GM21786 (cell line): ENCODE measurements around the gene CALR.
"Not testable (repeated sequence)": the region's sequence is repeated elsewhere in the genome, so short reads cannot be mapped to it uniquely, and the experiment has no call there.

Experiments
- ATAC-seq: cut with Tn5 transposase; IDR thresholded peaks from one replicate; pipeline ENCODE4 v1.9.1; 2021; ENCODE audit not compliant: unreplicated experiment

The CALR gene

DNA sequence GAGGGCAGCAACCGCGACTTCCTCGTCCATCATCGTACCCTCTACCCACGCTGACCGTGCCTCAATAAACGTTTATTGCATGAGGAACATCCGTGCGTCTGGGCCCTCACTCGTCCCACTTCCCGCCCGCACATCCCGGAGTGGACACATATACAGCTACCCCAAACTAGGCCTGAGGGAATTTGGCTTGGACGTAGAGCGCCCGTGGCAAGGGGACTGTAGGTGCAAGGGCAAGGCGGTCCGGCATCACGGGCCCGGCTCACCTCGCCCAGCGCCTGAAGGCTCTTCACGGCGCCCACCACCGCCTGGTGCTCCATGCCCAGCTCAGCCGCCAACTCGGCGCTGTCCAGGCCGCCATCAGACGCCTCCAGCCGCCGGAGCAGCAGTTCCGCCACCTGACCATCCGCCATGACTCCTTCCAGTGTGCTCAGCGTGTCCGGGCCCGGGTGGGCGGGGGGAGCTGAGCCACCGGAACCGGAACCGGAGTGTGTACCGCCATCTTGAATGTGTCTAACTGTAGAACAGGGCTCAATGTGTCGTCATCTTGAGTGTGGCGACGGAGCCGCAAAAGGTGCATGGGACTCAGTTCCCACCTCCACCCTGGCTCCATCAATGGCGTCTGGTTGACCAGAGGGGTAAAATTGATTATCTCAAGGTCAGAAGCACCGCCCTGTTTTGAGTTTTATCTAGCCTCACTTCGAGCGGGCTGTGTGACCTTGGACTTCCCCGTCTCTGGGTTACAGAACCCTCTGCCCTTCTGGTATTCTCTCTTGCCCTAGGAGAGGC is 4.9 kb upstream of the CALR start, which contains the start of gene FARSA:
FARSA (minus strand) TSS at position 425 of the 786 bp plus-strand sequence; CDS start at position 410, 15 bp downstream.
- ATAC-seq, result no peak

DNA sequence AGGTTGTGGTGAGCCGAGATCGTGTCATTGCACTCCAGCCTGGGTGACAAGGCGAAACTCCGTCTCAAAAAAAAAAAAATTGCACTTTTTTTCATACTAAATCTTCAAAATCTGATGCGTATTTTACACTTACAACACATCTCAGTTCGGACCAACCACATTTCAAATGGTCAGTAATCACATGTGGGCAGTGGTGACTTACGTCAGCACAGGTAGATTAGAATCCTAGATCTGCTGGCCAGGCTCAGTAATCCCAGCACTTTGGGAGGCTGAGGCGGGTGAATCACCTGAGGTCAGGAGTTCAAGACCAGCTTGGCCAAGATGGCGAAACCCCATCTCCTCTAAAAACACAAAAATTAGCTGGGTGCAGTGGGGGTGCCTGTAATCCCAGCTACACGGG is 3.3 kb upstream of the CALR start:
- ATAC-seq, result no peak

DNA sequence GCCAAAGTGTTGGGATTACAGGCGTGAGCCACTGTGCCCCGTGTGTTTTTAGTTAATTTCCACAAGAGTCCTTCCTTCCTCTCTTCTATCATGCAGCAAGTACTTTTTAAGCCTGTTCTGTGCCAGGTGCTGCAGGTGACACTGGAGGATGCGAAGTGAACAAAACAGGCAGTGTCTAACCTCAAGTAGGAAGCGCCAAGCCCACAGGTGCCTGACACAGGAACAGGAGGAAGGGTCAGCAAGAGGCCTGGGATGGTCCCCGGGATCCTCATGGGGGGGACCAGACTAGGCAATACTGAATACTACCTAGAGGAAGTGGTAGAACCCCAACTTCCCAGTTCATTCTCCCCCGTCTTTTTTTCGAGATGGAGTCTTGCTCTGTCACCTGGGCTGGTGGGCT is 1.8 kb upstream of the CALR start:
- ATAC-seq, result no peak

DNA sequence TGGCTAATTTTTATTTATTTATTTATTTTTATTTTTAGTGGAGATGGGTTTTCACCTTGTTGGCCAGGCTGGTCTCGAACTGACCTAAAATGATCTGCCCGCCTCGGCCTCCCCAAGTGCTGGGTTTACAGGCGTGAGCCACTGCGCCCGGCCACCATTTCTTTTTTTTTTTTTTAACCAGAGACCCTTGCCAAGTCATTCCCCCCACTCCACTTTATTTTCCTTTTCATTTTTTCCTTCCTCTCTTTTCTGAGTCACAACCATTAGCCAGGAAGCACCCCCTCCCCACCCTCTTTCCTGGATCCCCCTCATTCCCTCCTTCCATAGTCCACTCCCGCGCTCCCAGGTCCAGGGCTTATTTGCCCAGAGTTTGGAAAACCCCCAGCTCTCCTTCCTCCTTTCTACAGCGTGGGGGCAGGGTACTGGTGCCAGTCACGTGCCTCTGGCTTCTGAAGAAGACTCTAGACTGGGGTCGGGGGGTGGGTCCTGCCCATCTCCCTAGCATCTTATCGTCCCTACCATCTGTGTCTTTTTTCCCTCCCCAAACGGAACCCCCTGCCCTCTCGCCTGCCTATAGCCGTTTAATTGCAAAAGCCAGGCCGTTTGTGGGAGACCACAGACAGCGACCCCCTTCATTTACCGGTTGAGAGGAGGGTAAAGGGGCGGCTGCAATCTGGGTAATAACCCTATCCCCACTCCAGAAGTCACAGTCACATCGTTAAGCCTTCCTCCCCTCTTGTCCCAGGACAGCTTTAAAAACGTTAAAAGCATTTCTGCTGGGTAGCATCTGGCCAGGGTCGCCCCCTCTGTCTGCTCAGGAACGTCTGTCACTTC is 1.1 kb upstream of the CALR start:
- no peak for ATAC-seq

DNA sequence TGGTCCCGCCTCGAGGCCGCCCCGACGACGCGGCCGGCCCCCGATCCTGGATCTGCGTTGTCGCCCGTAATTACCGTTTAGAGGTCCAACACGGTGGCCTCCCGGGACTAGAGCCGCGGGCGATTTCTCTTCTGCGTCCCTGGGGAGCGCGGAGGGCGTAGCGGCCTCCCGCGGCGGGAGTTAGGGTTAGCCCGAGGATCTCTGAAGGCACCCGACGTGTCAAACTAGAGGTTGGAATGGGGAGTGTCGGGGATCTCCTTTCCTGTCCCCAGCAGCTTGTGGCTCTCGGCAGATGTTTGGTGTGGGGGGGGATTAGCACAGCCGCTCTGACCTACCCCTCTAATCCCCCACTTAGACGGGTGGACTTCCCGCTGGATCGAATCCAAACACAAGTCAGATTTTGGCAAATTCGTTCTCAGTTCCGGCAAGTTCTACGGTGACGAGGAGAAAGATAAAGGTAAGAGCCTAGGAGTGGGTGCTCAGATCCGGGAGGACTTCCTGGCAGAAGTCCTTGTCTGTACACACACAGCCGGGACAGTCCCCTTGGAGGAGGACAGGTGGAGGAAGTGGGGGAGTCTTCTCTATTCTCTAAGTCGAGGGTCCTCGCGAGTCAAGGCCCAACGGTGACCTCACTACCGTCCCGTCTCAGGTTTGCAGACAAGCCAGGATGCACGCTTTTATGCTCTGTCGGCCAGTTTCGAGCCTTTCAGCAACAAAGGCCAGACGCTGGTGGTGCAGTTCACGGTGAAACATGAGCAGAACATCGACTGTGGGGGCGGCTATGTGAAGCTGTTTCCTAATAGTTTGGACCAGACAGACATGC is 581 bp downstream of the CALR start:
- ATAC-seq, result no peak

DNA sequence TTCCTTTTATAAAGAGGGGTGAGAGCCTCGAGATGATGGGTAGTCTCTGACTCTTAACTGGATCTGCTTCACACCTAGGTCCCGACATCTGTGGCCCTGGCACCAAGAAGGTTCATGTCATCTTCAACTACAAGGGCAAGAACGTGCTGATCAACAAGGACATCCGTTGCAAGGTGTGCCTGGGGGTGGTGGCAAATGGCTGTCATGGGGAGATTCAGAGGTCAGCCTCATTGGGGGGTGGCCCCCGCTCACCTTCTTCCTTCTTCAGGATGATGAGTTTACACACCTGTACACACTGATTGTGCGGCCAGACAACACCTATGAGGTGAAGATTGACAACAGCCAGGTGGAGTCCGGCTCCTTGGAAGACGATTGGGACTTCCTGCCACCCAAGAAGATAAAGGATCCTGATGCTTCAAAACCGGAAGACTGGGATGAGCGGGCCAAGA is 1.6 kb downstream of the CALR start:
- no peak for ATAC-seq

DNA sequence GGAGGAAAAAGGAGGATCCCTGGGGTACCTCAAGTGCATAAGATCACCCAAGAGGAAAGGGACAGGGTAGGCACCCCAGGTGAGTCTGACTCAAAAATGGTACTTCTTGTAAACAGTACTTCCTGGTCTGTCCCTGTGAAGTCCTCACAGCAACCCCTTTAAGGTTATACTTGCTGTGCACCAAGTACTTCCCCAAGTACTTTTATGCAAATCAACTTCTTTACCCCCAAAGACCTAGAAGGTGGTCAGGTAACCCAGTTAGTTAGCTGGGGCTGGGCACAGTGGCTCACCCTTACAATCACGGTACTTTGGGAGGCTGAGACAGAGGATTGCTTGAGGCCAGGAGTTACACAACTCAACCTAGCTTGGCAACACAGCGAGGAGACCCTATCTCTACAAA is 2.5 kb downstream of the CALR start:
- no peak for ATAC-seq

DNA sequence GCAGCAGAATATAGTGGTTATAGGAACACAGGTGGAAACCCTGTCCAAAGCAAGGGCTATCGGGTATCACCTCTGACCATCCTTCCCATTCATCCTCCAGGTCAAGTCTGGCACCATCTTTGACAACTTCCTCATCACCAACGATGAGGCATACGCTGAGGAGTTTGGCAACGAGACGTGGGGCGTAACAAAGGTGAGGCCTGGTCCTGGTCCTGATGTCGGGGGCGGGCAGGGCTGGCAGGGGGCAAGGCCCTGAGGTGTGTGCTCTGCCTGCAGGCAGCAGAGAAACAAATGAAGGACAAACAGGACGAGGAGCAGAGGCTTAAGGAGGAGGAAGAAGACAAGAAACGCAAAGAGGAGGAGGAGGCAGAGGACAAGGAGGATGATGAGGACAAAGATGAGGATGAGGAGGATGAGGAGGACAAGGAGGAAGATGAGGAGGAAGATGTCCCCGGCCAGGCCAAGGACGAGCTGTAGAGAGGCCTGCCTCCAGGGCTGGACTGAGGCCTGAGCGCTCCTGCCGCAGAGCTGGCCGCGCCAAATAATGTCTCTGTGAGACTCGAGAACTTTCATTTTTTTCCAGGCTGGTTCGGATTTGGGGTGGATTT is 5.1 kb downstream of the CALR start:
- ATAC-seq, result no peak

DNA sequence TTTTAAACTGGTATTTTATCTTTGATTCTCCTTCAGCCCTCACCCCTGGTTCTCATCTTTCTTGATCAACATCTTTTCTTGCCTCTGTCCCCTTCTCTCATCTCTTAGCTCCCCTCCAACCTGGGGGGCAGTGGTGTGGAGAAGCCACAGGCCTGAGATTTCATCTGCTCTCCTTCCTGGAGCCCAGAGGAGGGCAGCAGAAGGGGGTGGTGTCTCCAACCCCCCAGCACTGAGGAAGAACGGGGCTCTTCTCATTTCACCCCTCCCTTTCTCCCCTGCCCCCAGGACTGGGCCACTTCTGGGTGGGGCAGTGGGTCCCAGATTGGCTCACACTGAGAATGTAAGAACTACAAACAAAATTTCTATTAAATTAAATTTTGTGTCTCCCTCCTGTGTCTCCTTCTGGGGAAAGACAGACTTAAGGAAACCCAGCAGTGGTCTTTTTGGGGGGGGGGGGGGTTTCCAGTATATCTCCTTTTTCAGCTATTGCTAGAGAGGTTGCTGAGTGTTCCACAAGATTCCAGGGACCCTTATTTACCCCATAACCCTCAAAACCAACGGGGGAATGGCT is 5.8 kb downstream of the CALR start:
- ATAC-seq, result no peak

DNA sequence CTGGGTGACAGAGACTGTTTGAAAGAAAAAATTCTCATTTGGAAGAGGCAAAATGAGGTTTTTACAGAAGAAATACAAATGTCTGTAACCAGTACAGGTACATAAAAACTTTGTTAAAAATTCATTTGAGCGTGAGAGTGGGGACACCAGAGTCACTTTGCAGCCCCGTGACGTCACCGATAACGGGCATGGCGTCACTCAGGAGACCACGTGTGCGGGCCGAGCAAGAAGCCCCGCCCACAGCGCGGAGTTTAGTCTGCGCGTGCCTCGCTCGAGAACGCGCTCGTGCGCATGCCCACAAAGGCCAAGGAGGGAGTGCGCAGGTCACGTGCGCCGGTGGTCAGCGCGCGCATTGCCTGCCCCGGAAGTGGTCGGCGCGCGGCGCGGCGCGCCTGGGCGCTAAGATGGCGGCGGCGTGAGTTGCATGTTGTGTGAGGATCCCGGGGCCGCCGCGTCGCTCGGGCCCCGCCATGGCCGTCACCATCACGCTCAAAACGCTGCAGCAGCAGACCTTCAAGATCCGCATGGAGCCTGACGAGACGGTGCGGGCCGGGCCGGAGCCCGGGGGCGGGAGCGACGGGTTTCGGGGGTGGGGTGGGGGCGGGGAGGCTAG is 7.2 kb downstream of the CALR start, which contains the start of gene RAD23A:
RAD23A (plus strand) TSS at position 384 of the 613 bp plus-strand sequence; CDS start at position 471, 87 bp downstream.
- ATAC-seq, result peak; percentile 71

DNA sequence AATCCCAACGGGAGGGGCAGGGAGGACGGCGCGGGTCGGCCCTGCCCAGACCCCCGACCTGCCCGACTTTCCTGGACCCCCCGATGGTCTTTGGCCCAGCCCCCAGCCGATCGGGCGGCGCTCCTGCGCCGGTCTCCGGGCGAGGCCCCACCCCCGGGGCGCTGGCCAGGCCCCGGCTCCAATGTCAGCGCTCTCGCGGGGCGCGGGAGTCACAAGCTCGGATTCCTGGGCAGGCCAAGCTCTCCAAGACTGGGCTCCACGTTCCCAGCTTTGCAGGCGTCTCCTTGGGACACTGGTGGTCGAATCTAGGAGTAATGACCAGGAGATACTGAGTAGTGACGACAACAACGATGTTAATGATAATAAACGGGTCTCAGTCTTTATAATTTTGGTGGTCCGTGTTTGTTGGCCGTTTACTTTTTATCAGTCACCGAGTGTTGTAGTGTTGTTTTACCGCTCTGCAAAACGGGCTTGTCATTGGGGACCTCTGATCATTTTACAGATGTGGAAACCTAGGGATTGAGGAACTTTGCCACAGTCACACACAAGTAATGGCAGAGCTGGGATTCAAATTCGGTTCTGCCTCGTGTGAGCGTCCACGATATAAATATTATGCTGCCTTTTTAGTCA is 7.8 kb downstream of the CALR start:
- peak; percentile 24 for ATAC-seq

DNA sequence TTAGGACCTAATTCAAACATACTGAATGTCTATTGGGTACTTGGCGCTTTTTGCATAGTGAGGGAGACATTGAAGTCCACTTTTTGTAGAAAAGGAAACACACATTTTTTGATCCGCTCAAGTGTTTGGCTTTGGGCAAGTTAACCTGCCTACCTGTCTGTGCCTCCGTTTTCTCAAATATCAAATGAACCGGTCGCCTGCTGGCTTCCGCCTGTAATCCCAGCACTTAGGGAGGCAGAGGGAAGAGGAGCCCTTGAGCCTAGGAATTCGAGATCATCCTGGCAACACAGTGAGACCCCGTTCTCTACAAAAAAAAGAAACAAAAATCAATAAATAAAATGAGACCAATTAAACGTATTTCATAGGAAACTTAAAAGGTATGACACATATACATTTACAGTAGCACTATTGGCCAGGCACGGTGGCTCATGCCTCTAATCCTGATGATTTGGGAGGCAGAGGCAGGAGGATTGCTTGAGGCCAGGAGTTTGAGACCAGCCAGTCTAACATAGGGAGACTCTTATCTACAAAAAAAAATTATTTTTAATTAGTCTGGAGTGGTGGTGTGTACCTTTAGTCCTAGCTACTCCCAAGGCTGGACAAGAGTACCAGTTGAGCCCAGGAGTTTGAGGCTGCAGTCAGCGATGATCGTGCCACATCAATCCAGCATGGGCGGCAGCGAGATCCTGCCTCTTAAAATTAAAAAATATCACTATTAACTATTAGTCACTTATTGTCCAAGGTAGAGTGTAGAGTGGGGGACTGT is 8.5 kb downstream of the CALR start:
- no peak for ATAC-seq

DNA sequence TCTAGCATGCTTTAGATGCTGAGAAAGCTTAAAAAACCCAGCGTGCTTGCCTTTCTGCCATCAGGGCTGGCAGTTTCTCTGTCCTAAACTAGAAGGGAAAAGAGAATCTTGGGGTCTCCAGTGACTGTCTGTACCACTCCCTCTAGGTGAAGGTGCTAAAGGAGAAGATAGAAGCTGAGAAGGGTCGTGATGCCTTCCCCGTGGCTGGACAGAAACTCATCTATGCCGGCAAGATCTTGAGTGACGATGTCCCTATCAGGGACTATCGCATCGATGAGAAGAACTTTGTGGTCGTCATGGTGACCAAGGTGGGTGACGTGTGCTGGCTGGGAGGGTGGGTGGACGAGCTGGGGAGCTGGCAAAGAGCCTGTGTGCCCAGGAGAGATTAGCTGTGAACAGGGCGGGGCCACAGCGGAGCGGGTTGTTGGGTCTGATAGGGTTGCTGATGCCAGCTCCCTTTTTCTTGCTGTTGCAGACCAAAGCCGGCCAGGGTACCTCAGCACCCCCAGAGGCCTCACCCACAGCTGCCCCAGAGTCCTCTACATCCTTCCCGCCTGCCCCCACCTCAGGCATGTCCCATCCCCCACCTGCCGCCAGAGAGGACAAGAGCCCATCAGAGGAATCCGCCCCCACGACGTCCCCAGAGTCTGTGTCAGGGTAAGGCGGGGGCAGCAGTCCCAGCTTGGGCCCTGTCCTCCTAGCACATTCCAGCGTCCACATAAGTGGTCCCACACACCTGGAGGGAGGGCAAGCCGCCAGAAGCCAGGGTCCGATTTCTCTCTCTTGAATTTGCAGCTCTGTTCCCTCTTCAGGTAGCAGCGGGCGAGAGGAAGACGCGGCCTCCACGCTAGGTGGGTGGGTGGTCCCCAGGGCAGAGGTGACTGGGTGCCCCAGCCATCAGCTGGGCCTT is 9.5 kb downstream of the CALR start:
- ATAC-seq, result no peak

DNA sequence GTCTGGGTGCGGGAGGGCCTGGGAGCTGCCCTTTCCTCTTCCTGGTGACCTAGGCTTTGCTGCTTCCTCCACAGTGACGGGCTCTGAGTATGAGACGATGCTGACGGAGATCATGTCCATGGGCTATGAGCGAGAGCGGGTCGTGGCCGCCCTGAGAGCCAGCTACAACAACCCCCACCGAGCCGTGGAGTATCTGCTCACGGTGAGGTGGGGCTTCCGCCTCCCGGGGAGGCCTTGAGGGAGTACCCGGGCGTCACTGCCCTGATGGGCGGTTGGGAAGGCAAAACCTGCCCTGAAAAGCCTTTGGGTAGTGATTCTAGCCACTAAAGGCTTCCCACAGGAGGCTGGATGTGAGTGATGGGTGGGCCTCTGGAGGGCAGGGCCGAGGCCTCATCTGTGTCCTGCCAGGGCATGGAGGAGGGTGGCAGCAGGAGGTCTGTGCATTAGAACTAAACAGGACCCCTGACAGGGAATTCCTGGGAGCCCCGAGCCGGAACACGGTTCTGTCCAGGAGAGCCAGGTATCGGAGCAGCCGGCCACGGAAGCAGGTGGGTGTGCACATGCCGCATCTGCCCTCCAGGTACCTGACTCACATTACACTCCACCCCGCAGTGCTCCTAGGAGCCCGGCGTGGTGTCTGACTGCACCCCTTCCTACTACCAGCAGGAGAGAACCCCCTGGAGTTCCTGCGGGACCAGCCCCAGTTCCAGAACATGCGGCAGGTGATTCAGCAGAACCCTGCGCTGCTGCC is 10.4 kb downstream of the CALR start:
- ATAC-seq, result no peak

DNA sequence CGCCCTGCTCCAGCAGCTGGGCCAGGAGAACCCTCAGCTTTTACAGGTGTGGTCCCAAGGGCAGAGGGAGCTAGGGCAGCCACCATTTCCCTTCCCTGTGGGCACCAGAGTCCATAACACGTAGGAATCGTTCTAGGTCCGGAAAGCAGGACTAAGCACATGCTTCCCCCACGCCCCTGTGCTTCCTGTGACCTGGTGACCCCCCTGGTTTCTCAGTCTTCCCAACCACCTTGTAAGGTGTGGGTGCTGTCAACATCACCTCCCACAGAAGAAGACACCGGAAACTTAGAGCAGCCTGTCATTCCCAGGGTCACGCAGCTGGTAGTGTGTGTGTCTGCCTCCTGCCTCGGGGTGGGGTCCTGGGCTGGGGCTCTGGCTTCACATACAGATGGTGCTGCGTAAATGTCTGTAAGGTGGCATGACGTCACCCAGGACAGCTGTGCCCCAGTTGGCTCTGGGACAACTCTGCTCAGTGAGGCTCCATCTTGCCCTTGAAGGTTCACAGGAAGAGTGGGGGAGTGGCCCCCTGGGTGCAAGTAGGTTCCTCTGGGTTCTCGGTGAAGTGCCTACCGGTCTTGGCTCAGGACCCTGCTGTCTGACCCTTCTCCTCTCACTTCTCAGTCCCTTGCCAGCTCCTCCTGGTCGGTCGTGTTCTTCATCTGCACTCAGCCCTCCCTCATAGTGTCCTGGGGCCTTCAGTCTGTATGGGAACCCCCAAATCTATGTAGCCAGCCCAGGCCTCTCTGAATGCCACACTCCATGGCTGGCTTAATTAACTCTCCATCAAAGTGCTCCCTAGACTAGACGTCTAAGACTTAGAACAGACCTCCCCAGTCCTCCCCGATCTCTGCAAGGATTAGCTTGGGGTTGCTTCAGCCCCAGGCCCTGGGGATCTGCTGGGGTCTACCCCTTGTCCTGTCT is 11.2 kb downstream of the CALR start:
- ATAC-seq, result no peak

DNA sequence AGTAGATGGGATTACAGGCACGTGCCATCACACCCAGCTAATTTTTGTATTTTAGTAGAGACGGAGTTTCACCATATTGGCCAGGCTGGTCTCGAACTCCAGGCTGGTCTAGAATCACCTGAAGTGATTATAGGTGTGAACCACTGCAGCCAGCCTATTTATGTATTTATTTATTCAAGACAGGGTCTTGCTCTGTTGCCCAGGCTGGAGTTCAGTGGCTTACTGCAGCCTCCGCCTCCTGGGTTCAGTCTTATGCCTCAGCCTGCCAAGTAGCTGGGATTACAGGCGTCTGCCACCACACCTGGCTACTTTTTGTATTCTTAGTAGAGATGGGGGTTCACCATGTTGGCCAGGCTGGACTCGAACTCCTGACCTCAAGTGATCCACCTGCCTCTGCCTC is 13.6 kb downstream of the CALR start:
- ATAC-seq, result not testable (repeated sequence)
